GM12891 (cell line): ENCODE measurements around the gene LYPLAL1.

Source experiments
- POLR2AphosphoS5 ChIP-seq: IDR thresholded peaks from 2 replicates; pipeline ENCODE4 v1.6.1; 2011; ENCODE audit warnings: low read depth, low read length, control low read depth
- SPI1 ChIP-seq: IDR thresholded peaks from 2 replicates; pipeline ENCODE4 v1.6.1; 2011; ENCODE audit warnings: low read depth, low read length, control low read depth

- no peak for TF ChIP-seq POLR2AphosphoS5
- no peak for TF ChIP-seq SPI1
Observed at GRCh38 chr1:219140303-219140877, 33.3 kb upstream of the LYPLAL1 start.
